8988T (cell line): ENCODE results near the gene WASL.
"Not testable (repeated sequence)": the region's sequence is repeated elsewhere in the genome, so short reads cannot be mapped to it uniquely, and the experiment has no call there.

ENCODE experiments used
- DNase-seq: peaks from one replicate; pipeline ENCODE4 v3.0.0; 2011

Gene WASL

DNA sequence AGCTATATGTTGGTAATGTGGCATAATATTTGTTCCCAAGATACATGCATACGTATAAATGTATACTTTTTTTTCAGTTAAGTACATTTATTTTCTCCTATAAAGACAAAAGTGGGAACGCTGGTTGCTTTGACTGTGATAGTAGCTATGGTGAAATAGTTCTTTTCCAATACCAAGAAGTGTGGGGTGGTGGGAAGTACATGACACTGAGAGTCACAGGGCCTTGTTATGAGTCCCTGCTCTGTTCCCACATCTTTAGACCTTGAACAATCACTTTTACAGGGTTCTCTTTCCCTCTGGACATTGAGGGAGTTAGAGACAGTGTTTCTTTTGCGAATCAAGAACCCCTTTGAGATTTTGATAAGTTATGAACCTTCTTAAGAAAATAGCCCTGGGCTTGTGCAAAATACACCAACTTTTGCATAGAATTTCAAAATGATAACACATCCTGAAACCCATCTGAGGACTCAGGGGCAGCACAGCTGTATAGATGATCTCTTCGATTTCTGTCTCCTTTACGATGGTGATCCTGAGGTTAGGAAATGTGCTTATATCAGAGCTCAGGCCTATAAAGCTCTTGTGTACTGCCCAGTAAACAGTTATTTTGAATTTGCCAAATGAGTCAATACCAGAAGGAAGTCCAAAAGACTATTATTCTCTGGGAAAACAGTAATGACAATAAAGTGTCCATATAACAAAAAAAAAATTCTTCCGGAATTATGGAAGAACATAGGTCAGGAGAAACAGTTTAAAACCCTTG is 92.1 kb downstream of the WASL start:
- DNase-seq: no peak

DNA sequence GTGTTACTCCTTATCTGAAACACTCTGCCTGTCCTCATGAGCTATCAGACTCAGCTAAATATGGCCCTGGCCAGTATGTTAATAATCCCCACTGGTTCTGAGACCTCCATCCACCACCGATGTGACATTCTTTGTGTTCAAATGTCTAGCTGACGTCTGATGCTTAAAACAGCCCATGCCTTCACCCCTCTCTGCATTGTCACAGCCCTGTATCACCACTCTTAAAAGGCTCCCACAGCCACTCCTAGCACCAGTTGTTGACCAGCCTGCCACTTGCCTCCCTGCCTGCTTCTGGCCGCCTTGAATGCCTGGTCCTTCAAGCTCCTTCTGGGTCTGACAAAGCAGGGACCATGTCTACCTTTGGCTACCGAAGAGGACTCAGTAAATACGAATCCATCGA is 93.2 kb downstream of the WASL start, which contains the start of gene LMOD2:
LMOD2 (plus strand) TSS at position 253 of the 400 bp plus-strand sequence; CDS start at position 351, 98 bp downstream.
- no peak for DNase-seq

DNA sequence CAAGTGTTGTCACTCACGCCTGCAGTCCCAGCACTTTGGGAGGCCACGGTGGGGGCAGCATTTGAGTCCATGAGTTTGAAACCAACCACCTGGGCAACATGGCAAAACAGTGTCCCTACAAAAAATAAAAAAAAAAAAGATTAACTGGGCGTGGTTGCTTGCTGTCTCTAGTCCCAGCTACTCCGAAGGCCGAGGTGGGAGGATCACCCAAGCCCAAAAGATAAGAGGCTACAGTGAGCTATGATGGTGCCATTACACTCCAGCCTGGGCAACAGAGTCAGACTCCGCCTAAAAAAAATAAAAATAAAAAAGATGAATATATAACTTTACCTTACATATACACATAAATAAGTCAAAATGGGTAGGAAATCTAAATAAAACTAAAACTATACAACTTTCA is 95.6 kb downstream of the WASL start:
- DNase-seq: no peak

DNA sequence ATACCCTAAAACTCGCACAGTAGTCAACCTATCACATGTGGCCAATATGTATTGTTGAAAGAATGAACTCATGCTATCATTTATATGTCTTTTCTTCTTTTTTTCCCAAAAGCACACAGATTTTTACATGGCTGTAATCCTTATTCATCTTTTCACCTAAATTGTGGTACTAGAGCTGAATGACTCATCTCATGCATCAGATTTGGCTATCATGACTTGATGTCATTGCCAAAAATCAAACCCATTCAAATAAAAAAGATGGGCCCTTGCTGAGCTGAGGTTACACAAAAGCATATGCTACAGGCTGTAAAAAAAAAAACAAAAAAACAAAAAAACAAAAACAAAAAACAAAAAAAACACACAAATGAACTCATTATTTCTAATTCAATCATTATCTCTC is 96.4 kb downstream of the WASL start:
- no peak for DNase-seq

DNA sequence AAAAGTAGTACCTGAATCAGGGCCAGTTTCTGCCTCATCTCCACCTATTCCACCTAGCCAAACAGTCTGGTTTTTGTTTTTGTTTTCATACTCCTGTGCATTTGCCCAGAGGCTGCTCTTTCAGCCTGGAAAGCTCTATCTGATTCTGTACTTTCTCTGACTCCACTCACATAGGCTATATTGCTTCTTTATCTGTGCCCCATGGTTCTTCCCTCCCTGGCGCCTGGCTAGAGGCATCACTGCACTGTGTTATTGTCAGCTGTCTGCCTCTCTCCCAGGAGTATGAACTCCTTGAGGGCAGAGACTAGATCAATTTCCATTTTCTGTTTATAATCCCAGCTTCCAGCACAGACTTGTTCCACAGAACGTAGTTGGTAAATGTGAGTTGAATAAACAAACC is 98.2 kb downstream of the WASL start:
- no peak for DNase-seq

DNA sequence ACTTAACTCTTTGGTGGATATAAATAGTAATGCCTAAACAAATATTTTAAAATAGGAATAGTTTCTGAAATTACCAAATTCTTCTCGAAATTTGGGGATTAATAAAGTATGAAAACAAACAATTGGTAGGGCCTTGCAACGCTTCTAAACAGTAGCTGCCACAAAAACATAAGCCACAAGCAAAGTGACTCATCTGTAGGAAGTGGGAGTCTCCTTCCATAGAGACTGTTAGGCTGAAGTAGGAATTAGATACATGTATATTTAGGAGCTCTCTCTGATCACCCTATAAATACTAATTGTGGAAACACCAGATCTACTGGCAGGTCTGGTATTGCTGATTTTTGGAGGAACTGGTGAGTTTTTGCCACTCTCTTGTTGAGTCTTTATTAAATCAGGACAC is 98.8 kb downstream of the WASL start:
- no peak for DNase-seq

DNA sequence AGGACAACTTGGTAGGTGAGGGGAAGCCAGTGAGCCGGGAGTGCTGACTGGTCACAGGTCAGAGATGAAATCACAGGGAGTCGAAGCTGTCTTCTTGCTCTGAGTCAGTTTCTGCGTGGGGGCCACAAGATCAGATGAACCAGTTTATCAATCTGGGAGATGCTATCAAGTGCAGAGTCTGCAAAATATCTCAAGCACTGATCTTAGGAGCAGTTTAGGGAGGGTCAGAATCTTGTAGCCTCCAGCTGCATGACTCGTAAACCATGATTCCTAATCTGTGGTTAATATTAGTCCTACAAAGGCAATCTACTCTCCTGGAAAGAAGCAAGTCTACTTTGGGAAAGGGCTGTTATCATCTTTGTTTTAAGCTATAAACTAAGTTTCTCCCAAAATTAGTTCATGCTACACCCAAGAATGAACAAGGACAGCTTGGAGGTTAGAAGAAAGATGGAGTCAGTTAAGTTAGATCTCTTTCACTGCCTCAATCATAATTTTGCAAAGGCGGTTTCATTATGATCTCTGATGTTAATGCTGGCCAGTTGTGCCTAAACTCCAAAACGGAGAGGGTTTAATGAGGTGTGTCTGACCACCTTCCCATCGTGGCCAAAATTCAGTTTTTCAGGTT is 101.6 kb downstream of the WASL start:
- DNase-seq: no peak

DNA sequence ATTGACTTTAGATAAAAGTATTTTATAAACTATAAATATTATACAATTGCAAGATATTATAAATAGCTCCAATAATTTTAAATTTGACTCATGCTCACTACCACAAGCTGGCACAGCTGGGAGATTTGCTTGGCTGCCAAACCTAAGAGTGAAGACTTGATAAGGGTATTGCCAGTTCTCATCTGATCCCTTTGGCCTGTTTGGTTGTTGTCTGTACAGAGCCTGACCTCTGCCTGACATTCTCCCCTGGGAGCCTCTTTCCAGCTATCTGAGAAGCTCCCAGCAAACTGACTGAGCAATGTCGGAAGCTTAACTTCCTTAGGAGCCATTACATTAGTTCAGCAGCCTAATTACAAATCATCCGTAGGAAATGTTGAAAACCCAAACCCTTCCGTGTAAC is 103.3 kb downstream of the WASL start:
- no peak for DNase-seq

DNA sequence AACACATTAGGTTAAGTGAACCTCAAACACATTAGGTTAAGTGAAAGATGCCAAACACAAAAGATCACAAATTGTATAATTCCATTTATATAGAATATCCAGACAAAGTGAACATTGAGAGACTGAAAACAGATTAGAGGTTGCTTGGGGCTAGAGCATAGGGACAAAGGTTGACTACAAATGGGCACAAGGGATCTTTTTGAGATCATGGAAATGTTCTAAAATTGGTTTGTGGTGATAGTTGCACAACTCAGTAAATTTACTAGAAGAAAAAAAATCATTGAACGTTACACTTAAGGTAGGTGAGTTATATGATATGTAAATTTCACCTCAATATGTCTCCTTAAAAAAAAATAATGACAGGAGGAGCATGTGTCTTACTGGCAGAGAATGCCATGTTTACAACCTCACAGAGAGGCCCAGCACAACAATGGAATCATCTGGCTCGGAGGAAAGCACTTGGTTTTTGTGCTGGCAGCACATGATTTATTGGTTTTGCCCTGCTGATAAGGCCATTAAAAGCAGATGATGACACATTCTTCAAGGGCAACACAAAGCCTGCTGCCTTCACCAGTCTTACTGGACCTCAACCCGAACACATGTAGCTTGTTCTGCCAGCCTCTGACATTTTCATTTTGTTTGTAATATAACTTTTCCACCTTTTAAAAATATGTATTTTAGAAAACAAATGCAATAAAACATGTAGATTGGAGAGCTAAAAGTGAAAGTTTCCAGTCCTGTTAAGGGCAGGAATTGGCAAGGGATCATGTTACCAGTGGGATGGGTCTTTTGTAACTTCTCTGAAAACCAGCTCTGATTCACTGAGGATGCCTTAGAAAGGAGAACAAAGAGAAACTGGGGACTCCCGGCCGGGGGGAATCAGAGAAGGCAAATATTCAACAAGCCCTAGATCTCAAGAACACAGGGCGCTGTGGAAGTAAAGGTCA is 105.0 kb downstream of the WASL start:
- DNase-seq: no peak

DNA sequence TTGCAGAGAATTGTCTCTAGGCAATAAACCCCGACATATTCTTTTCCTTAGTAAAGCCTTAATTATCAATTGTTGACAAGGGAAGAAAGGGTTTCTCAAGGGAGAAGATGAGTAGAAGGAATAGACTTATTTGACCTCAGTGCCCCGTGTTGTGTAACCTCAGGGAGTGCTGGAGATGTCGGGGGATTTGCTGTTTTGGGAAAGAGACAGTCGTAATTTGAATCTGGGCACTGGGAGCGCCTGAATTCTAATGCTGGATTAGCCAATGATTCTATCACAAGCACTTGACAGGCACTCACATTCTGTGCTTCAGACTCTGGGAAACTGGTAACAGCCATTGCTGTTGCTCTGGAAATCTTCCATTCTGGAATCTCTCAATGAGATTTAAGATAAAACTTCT is 106.9 kb downstream of the WASL start:
- DNase-seq: no peak

DNA sequence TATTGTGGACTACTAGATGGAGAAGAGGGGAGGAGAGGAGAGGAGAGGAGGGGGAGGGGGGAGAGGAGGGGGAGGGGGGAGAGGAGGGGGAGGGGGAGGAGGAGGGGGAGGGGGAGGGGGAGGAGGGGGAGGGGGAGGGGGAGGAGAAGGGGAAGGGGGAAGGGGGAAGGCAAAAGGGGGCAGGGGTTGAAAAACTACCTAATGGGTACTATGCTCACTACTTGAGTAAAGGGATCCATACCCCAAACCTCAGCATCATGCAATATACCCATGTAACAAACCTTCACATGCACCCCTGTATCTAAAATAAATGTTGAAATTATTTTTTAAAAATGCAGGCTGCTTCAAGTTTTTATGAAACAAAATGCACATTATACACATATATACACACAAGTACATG is 108.2 kb downstream of the WASL start:
- DNase-seq: no peak

DNA sequence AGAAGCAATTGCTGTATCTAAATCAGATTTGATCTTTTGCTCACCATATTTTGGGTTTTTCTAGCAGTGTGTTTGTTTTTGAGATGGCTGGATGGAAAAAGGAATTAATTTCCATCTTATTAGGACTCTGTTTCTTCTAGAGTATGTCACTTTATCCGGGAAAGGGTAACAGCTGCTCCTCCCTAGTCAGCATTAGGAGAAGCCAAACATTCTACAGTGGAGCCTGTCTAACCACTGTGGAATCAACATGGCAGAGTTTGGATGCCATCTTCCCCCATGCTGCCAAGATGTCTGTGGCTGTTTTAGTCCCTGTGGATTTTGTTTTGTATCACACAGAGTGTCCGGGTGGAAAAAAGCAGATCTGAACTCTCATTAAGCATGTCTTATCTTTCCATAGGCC is 109.2 kb downstream of the WASL start:
- no peak for DNase-seq

DNA sequence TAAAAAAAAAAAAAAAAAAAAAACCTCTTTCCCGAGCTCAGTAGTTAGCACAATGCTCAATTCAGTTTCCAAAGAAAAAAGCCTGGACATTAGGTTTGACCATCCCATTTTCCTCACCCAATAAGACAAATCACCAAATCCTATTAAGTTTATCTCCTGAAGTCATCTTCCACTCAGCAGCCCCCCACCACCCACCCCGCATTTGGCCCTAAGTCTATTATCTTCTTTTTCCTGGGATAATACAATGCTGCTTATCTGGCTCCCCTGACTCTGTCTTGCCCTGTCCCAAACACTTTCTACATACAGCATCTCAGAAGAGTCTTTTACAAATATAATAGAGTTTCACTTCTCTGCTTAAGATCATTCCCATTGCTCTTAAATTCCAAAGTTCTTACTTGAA is 110.9 kb downstream of the WASL start:
- no peak for DNase-seq

DNA sequence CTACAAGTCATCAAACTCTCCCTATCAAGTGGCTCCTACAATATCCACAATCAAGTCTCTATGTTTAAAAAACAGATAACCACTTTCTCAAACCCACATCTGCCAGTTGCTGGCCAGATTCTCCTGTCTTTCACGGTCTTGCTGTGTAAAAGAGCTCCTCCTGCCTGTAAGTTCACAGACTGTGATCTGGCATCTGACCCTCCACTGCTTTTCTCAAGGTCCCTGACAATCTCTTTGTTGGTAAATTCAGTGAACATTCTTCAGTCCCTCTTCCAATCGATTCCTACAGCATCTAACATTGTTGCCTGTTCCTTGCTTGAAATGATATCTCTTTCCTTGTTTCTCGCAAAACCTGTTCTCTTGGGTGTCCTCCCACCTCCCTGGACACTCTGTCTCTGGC is 111.6 kb downstream of the WASL start:
- DNase-seq: no peak

DNA sequence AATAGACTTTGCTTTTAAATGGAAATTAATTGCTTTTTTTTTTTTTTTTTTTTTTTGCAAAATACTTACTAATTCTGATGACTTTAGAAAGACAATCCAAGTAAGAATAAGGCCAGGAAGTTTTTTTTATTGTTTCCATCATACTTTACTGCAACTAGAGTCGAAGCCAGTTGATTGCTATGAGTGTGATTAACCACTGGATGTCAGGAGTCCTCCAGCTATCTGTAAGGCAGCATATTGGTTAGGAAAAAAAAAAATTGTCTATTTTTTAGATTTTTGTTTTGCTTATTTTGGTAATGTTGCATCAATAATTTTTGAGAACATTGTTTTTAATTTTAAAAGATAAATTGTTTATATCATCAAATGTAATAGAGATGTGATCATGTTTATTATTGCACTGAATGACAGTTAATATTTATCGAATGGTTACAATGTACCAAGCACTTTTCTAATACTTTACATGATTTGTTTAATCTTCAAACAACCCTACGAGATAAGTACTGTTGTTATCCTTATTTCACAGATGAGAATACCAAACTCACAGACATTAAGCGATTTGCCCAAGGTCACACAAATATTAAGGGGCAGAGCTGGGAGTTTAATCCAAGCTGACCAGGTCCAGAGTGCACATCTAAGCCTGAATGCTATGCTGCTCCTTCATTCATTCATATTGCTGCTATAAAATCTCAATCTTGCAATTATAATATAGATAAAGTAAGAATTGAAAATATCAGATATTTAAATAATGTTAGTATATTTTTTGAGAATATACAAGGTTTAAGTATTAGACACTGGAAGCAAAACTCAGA is 113.0 kb downstream of the WASL start:
- no peak for DNase-seq

DNA sequence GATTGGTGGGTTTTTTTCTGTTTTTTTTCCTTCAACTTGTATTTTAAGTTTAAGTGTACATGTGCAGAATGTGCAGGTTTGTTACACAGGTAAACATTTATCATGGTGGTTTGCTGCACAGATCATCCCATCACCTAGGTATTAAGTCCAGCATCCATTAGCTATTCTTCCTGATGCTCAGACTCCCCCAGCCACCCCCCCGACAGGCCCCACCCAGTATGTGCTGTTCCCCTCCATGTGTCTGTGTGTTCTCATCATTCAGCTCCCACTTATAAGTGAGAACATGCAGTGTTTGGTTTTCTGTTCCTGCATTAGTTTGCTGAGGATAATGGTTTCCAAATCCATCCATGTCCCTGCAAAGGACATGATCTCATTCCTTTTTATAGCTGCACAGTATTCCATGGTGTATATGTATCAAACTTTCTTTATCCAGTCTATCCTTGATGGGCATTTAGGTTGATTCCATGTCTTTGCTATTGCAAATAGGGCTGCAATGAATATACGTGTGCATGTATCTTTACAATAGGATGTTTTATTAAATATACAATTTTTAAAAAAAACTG is 114.7 kb downstream of the WASL start:
- not testable (repeated sequence) for DNase-seq

DNA sequence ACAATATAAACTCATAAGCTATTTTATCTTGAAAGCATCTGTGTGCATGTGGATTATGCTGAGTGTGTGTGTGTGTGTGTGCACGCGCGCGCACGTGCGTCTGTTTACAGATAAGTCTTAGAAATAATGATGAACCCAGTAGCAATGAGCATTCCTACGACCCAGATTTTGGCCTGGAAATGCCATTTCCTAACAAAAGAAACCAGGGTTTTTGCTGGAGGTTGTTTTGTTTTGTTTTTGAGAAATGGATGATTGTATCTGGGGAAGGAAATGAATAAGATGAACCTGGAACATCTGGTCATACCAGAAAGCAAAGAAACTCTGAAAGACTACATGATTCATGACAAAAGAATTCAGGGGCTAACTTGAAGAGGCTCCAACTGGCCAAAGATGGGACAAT is 115.2 kb downstream of the WASL start:
- no peak for DNase-seq

DNA sequence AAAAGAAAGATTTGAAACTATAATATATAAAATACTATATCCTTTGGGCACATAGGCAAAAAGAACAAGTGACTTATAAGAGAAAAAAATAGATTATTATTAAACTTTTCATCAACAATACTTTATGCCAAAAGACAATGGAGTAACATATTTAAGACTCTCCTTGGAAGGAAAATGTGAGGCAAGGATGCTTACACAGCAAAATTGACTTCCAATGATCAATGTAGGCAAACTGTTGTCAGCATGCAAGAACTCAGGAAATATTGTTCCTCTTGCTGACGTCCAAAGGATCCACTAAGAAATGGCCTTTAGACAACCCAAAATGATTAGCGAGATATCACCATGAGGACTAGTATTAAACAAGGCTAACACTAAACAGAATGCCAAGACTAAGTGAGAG is 116.0 kb downstream of the WASL start:
- DNase-seq: no peak
